ENCODE results near the gene SHANK3.
A peak's percentile ranks its signal among the peaks of the same experiment; 100 is the strongest.

Gene SHANK3

DNA sequence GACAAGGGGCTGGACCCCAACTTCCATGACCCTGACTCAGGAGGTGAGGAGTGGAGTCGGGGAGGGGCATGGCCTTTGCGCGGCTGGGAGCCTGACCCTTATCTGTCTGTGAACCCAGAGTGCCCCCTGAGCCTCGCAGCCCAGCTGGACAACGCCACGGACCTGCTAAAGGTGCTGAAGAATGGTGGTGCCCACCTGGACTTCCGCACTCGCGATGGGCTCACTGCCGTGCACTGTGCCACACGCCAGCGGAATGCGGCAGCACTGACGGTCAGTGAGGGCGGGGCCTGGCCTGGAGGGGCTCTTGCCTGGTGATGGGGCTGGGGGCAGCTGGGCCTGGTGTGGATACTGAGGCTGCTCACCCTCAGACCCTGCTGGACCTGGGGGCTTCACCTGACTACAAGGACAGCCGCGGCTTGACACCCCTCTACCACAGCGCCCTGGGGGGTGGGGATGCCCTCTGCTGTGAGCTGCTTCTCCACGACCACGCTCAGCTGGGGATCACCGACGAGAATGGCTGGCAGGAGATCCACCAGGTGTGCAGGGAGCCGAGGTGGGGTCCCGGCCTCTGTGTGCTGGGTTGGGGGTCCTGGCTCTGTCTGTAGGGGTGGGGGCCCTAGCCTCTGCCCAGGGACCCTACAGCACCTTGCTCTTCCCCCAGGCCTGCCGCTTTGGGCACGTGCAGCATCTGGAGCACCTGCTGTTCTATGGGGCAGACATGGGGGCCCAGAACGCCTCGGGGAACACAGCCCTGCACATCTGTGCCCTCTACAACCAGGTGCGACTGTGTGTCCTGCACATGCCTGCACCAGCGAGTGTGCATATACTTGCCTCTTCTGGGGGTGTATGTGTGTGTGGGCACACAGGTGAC is 6.3 kb downstream of the SHANK3 start:
- no peak for DNase-seq

- DNase-seq: no peak
Measured at GRCh38 chr22:50683086-50683993, 10.7 kb downstream of the SHANK3 start.

DNA sequence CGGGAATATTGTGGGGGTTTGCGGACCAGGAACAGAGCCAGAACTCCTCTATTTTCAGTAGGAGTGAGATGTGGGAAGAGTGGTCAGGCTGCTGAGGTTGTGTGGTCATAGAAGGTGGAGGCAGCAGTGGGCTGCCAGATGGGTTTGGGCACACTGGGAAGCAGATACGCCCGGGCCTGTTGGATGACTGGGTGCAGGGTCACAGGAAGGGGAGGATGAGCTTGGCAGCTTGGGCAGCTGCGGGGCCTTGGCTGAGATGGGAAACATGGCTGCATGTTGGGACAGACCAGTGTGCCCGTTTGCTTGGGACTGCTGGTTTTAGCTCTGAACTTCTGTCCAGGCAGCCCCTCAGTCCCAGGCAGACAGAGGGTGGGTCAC is 11.4 kb downstream of the SHANK3 start:
- DNase-seq: no peak

GRCh38 chr22:50684501-50684900 is 11.9 kb downstream of the SHANK3 start:
- no peak for DNase-seq

GRCh38 chr22:50684986-50685385 is 12.4 kb downstream of the SHANK3 start:
- no peak for DNase-seq

- no peak for DNase-seq
Measured at GRCh38 chr22:50686794-50687193, 14.2 kb downstream of the SHANK3 start.

DNA sequence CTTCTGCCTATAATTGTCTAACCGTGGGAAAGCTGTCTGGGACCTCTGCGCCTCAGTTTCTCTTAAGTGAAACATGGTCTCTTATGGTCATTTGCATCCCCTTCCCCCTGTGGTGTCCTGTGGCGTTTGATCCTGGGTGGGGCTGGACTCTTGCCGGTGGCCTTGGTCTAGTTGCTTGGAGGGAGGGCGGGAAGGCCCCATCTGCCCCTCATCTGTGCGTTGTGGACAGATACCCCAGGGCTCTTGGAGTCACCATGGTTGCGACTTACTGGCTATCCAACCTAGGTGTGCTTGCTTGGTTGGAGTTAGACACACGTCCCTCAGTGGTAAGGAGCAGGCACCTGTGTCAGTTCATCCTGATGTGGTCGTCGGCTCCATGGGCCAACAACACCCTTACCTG is 15.2 kb downstream of the SHANK3 start:
- no peak for DNase-seq

GRCh38 chr22:50688448-50688847 is 15.8 kb downstream of the SHANK3 start:
- DNase-seq: no peak

- DNase-seq: no peak
Measured at GRCh38 chr22:50691521-50691920, 18.9 kb downstream of the SHANK3 start.

- DNase-seq: no peak
Measured at GRCh38 chr22:50693462-50693861, 20.8 kb downstream of the SHANK3 start.

DNA sequence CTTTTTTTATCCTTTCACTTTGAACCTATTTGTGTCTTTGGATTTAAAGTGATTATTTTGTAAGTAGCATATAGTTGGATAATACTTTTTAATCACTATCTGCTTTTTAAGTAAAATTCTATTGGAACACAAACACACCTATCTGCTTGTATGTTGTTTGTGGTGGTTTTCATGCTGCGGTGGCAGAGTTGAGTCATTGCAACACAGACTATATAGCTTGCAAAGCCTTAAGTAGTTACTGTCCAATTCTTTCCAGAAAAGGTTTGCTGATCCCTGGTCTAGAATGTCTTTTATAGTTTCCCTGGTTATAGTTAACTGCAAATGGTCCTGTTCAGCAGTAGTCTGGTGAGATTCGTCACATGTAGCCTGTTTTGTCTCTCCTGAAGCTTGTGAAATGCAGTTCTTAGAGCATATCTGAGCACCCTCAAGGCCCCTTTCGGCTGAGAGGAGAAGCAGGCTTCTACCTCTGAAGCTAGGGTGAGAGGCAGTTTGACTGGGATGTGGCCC is 21.5 kb downstream of the SHANK3 start:
- DNase-seq: peak; percentile 33

DNA sequence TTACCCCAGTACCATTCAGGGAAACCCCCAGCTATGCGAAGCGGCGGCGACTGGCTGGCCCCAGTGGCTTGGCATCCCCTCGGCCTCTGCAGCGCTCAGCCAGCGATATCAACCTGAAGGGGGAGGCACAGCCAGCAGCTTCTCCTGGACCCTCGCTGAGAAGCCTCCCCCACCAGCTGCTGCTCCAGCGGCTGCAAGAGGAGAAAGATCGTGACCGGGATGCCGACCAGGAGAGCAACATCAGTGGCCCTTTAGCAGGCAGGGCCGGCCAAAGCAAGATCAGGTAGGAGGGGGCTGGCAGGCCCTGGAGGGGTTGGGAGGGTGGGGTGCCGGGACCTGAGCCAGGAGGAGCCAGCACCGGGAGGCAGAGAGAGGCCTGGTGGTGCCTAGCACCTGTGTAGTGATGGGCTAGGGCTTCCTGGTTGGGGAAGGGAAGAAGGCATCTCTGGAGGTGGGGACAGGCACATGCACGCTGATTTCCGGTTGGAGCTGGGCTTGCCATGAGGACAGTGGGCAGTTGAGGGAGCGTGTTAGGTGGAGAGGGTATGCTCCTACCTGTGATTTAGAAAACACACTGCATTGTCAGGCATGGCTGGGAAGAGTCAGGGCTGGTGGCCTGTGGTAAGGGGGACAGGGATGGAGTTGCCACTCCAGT is 22.3 kb downstream of the SHANK3 start:
- peak; percentile 41 for DNase-seq

GRCh38 chr22:50695421-50696250 is 23.0 kb downstream of the SHANK3 start:
- peak; percentile 34 for DNase-seq

GRCh38 chr22:50696251-50696798 is 23.7 kb downstream of the SHANK3 start:
- DNase-seq: peak; percentile 24

DNA sequence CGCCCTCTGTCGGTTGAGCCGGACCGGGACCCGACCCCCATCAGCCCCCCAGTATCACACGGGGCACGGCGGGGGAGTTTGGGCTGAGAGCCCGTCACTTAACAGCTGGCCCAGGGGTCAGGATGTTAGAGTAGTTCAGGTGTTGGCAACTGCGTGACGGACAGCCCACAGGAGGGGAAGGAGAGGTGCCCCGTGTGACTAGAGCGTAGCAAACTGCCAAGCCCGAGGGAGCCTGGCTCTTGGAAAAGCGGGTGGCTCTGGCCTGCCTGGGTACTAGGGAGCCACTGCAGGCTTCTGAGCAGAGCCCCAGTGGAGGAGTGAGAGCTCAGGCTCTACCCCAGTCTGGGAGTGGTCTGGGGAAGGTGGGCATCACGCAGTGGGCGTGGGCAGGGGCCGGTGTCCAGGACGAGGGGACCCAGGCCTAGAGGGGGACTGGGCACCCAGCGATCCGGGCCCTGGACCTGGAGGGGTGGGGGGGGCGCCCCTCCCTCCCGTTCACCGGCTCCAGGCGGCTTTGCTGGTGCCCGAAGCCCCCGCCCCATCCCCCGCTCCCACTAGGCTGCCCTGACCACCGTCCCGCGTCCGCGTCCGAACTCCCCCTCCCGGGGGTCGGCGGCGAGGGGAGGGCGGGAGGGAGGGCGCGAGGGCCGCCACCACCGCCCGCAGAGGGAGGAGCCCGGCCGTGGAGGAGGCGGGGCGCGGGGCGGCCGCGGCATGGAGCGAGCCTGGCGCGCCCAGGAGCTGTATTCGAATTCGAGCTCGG is 24.4 kb downstream of the SHANK3 start:
- DNase-seq: peak; percentile 54

- DNase-seq: peak; percentile 42
Measured at GRCh38 chr22:50697667-50698506, 25.3 kb downstream of the SHANK3 start.

DNA sequence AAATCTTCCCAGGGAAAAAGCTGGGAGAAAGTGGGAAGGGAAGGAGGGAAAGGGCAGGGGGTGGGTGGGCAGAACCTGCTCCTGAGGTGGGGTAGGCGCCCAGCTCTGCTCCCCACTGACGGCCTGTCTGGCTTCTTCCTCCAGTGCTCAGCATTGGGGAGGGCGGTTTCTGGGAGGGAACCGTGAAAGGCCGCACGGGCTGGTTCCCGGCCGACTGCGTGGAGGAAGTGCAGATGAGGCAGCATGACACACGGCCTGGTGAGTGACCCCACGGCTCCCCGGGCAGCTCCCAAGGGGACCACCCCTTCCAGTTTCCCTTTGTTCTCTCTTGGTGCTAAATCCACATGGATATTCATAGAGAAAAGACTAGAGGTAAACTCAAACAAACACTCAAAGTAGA is 25.9 kb downstream of the SHANK3 start:
- peak; percentile 45 for DNase-seq

GRCh38 chr22:50699001-50699755 is 26.6 kb downstream of the SHANK3 start:
- DNase-seq: peak; percentile 39

DNA sequence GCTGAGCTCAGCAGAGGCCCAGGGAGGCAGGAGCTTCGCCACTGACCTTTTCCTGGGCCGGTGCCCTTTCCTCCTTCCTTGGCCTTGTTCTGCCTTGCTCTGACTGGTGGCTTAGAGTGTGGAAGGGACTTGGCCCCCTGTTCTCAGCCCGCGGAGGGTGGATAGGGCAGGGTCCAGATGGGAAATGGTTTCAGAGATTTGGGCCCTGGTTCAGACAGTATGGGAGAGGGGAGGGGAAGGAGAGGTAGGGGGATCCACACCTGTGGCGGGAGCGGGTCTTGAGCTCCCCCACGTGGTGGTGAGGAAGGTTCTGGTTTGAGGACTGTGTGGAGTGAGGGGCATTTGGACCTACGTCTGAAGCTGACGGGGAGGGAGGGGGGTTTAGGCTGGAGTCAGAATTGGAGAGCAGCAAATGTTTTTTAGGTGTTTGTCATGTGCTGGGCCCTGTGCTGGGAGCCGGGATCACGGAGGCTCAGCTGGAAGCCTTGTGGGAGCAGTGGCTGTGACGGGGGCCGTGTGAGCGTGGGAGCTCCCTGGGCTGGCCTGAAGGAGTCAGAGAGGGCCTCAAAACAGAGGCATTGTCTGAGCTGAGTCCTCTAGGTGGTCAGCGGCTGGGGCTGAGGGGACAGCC is 27.2 kb downstream of the SHANK3 start:
- no peak for DNase-seq

Data from right forelimb (tissue), 1 donor.